ENCODE measurements around the gene PPP1R3E.
A peak's percentile ranks its signal among the peaks of the same experiment; 100 is the strongest.

Gene PPP1R3E

DNA sequence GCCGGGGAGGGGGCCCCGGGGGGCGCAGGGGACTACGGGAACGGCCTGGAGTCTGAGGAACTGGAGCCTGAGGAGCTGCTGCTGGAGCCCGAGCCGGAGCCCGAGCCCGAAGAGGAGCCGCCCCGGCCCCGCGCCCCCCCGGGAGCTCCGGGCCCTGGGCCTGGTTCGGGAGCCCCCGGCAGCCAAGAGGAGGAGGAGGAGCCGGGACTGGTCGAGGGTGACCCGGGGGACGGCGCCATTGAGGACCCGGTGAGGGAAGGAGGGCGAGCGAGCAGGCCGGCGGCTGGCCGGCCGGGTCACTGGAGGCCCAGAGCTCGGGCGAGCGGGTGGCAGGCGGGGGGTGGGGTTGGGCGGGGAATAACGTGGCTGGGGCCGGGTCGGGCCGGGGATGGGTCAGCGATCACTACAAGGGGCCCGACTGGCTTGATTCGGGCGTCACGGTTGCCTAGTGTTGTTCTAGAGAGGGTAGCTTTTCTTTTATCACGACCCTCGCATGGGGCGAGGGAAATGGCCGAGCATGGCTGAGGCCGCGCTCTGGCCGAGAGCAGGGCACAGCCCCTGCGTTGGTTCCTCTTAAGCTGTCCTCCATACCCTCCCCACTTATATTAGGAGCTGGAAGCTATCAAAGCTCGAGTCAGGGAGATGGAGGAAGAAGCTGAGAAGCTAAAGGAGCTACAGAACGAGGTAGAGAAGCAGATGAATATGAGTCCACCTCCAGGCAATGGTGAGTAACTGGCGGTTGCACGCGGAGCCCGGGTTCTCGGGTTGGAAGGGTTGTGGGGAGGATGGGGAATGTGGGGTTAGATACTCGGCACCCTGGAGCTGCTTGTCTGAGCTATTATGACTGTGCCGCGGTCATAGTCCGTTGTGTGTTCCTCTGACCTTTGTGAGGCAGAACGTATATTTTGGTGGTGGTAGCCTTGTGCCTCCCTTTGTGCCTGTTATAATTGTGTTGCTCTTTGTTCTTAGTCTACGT is 19.2 kb upstream of the PPP1R3E start:
- Histone ChIP-seq H3K36me3 (ENCODE audit: insufficient read depth) (no peaks in the 10 kb centered on the region), H3K4me2 (peak overlapping the region; percentile 87), H3K79me2 (ENCODE audit: insufficient read depth, low read depth) (peaks cover 25% of the 10 kb centered on the region), H4K20me1 (ENCODE audit: insufficient read depth) (no peaks in the 10 kb centered on the region), H3K27me3 (ENCODE audit: insufficient read depth, low read depth) (no peaks in the 10 kb centered on the region), H3K4me1 (ENCODE audit: low read depth, poor library complexity, severe bottlenecking) (peaks cover 28% of the 10 kb centered on the region), H3K27ac (peak overlapping the region; percentile 71), H3K4me3 (IDR thresholded peaks at IDR 0.05; ENCODE audit: insufficient read depth, low read depth, low read length) (no peak overlapping the region), H3K9ac (peak overlapping the region; percentile 78), H2AFZ (ENCODE audit: low read depth) (no peak overlapping the region)
- TF ChIP-seq CTCF (conservative IDR thresholded peaks at IDR 0.05; ENCODE audit: low read depth, low read length), result no peak

DNA sequence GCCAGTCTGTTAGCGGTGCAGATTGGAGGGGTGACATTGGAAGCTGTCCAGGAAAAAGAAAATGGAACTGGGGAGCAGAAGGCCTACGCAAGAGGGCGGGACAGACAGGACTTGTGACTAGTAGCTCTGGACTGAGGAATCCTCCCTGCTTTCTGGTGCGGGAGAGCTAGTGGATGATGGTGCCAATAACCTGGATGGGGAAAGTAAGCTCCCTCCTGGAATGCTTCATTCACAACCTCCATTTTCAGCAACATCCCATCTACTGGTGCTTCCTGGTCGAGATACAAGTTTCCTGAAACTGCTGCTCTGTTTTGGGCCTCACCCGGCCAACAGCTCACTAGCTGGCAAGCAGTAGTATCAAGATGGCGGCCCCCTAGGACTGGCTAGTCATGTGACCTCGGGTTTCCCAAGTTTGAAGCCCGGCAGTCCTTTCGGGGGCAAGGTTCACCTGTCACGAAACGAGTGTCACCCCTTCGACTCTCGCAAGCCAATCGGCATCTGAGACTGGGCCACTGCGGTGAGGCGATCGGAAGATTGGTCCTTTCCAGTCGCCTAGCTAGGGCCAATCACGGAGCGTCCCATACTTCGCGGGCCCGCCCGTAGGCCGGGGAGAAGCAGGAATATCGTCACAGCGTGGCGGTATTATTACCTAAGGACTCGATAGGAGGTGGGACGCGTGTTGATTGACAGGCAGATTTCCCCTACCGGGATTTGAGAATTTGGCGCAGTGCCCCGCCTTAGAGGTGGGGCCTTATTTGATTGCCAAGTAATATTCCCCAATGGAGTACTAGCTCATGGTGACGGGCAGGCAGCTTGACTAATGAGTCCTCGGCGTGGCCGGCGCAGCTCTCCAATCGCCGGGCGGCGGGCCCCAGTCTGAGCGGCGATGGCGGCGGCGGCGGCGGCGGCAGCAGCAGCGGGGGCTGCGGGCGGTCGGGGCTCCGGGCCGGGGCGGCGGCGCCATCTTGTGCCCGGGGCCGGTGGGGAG is 18.2 kb upstream of the PPP1R3E start, which contains the start of gene PABPN1:
PABPN1 (plus strand) TSS at position 874 of the 988 bp plus-strand sequence; CDS start at position 887, 13 bp downstream.
- no peak for TF ChIP-seq CTCF (conservative IDR thresholded peaks at IDR 0.05; ENCODE audit: low read depth, low read length)
- Histone ChIP-seq H3K27ac (peak within 1 kb of the TSS; percentile 74), H4K20me1 (ENCODE audit: insufficient read depth) (no peaks in the 10 kb centered on the region), H3K27me3 (ENCODE audit: insufficient read depth, low read depth) (no peaks in the 10 kb centered on the region), H3K4me2 (peak within 1 kb of the TSS; percentile 87), H3K4me3 (IDR thresholded peaks at IDR 0.05; ENCODE audit: insufficient read depth, low read depth, low read length) (no peak within 1 kb of the TSS), H3K9ac (peak within 1 kb of the TSS; percentile 78), H2AFZ (ENCODE audit: low read depth) (peak within 1 kb of the TSS; percentile 23; the same call in 1 of the 2 replicates), H3K36me3 (ENCODE audit: insufficient read depth) (no peaks in the 10 kb centered on the region), H3K79me2 (ENCODE audit: insufficient read depth, low read depth) (peaks cover 25% of the 10 kb centered on the region), H3K4me1 (ENCODE audit: low read depth, poor library complexity, severe bottlenecking) (peaks cover 20% of the 10 kb centered on the region)

GRCh38 chr14:23319746-23320583 is 17.3 kb upstream of the PPP1R3E start:
- H2AFZ ChIP-seq (ENCODE audit: low read depth), result peak overlapping the region; percentile 23

More at GRCh38 chr14:23319746-23320583, 17.3 kb upstream of the PPP1R3E start:
- Histone ChIP-seq H3K27me3 (ENCODE audit: insufficient read depth, low read depth) (no peaks in the 10 kb centered on the region), H4K20me1 (ENCODE audit: insufficient read depth) (no peaks in the 10 kb centered on the region), H3K4me1 (ENCODE audit: low read depth, poor library complexity, severe bottlenecking) (peaks cover 18% of the 10 kb centered on the region), H3K36me3 (ENCODE audit: insufficient read depth) (no peaks in the 10 kb centered on the region), H3K4me3 (IDR thresholded peaks at IDR 0.05; ENCODE audit: insufficient read depth, low read depth, low read length) (no peak overlapping the region), H3K4me2 (peak overlapping the region; percentile 74; the same call in 1 of the 2 replicates), H3K27ac (peak overlapping the region; percentile 74), H3K79me2 (ENCODE audit: insufficient read depth, low read depth) (peaks cover 25% of the 10 kb centered on the region), H3K9ac (peak overlapping the region; percentile 44; the same call in 1 of the 2 replicates)
- TF ChIP-seq CTCF (conservative IDR thresholded peaks at IDR 0.05; ENCODE audit: low read depth, low read length), result no peak

Measured in KMS-11 (cell line).